GM06990 (cell line): ENCODE results near the gene TRNAU1AP.

Experiments
- DNase-seq: peaks from one replicate; pipeline ENCODE4 v3.0.0-alpha.2; 2011; ENCODE audit not compliant: insufficient read length; ENCODE audit errors: extremely low read depth
- H3K27me3 ChIP-seq: replicated peaks from 2 replicates; pipeline ENCODE4 v1.6.0; 2011; ENCODE audit warnings: low read length; ENCODE audit not compliant: control insufficient read depth, insufficient read depth
- H3K36me3 ChIP-seq: 2 replicates; pipeline ENCODE4 v1.5.1; 2011; ENCODE audit warnings: low read length; ENCODE audit not compliant: control insufficient read depth, insufficient read depth
- H3K4me3 ChIP-seq: replicated peaks from 2 replicates; pipeline ENCODE4 v1.5.1; 2011; ENCODE audit warnings: low read depth, mild to moderate bottlenecking, control low read depth, low read length
- CTCF ChIP-seq: IDR thresholded peaks from 2 replicates; pipeline ENCODE4 v1.5.1; 2011; ENCODE audit warnings: low read length, control low read depth, mild to moderate bottlenecking, inconsistent platforms; ENCODE audit not compliant: insufficient read depth, poor library complexity, severe bottlenecking

The TRNAU1AP gene

GRCh38 chr1:28606771-28607170, 53.9 kb downstream of the TRNAU1AP start:
- Histone ChIP-seq H3K36me3 (peaks cover 20% of the 10 kb centered on the region), H3K27me3 (no peaks in the 10 kb centered on the region), H3K4me3 (no peak overlapping the region)
- no peak for DNase-seq
- TF ChIP-seq CTCF, result no peak

GRCh38 chr1:28613175-28613574, 60.3 kb downstream of the TRNAU1AP start:
- Histone ChIP-seq H3K27me3 (no peaks in the 10 kb centered on the region), H3K36me3 (peaks cover 12% of the 10 kb centered on the region), H3K4me3 (no peak overlapping the region)
- DNase-seq, result no peak
- no peak for TF ChIP-seq CTCF
